Left lung (tissue), 10 donors: ENCODE measurements around the gene RCVRN. TPM values are rescaled to one million over a fixed set of nuclear protein-coding genes. Genes with fewer than 3 reads are reported as not detected.
A peak's percentile ranks its signal among the peaks of the same experiment; 100 is the strongest.

Source experiments
- ATAC-seq: fragments of 200-7000 bp; cut with Tn5 transposase; one replicate; pipeline ENCODE4 v1.9.1; 2020; ENCODE audit warnings: moderate library complexity
- DNase-seq, 4 donors: peaks; one replicate each; pipeline ENCODE4 v3.0.0-alpha.2; 2013 to 2020
- H3K27ac ChIP-seq, 2 donors: fragments of 200-600 bp; sonication (generic) in 1 of 2; one replicate each; pipeline versions ENCODE4 v1.5.0 to v1.8.0; 2020 to 2021
- H3K27me3 ChIP-seq, 2 donors: fragments of 200-600 bp; sonication (generic) in 1 of 2; one replicate each; pipeline versions ENCODE4 v1.5.0 to v1.8.0; 2020 to 2021
- H3K36me3 ChIP-seq, 2 donors: fragments of 200-600 bp; sonication (generic) in 1 of 2; one replicate each; pipeline versions ENCODE4 v1.5.0 to v1.8.0; 2020 to 2021
- H3K4me1 ChIP-seq, 2 donors: fragments of 200-600 bp; one replicate each; pipeline ENCODE4 v1.8.0; 2021
- H3K4me3 ChIP-seq, 2 donors: fragments of 200-600 bp; sonication (generic) in 1 of 2; one replicate each; pipeline versions ENCODE4 v1.5.0 to v1.8.0; 2020 to 2021; ENCODE audit warnings: mild to moderate bottlenecking in 1 of 2
- H3K9me3 ChIP-seq, 2 donors: fragments of 200-600 bp; sonication (generic) in 1 of 2; one replicate each; pipeline versions ENCODE4 v1.5.0 to v1.8.0; 2020 to 2021
- intact Hi-C, 2 donors: fragments of 100-400 bp; cut with DNase I; formaldehyde crosslinking; loops; one replicate each; pipeline versions ENCODE4 v1.11.2 to v1.14.2; 2022
- polyA plus RNA-seq, 6 donors: library from polyadenylated mRNA; unstranded; fragments of 120-200 nt; gene quantifications; one replicate each; pipeline ENCODE4 v1.2.1, GENCODE V29; 2013; ENCODE audit not compliant: insufficient read length in 6 of 6
- total RNA-seq, 2 donors: library from RNA; stranded (reverse); fragmentation: NEBNext Ultra II Directional; extraction: Animal tissue kit (Norgen Biotek cat#: 25700); gene quantifications; one replicate each; pipeline ENCODE4 v1.2.1, GENCODE V29; 2021
- TF ChIP-seq, protein P1 (sequence below), 2 donors: fragments of 200-600 bp; sonication (generic) in 1 of 2; IDR thresholded peaks; one replicate each; pipeline versions ENCODE4 v1.5.0 to v1.8.0; 2021; ENCODE audit warnings: antibody characterized with exemption in 2 of 2
- donor health status: DM: no; HTN: yes; CAD: no.
- donor health status: DM: no; HTN: no; CAD: no.

RCVRN gene
- total and polyA plus RNA-seq, 8 donors: 0.17 to 0.67 (median 0.41) TPM

DNA sequence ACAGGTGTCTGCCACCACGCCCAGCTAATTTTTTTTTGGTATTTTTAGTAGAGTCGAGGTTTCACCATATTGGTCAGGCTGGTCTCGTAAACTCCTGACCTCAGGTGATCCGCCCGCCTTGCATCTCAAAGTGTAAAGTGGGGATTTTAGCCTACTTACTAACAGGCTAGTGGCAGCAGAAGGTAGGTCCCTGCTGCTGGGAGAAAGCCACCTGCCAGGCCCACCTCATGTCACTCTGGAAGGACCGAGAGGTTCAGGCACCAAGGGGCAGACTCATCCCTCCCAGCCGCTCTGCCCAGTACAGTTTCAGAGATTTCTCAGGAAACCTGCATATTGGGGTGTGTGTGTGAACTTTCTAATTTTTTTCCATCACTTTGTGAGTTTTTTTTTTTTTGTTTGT lies 2.1 kb upstream of the RCVRN start:
- ATAC-seq: no peak
- intact Hi-C loops: no loop called here
- Histone ChIP-seq H3K36me3 (no peaks in the 10 kb centered on the region), H3K27ac (no peak overlapping the region), H3K9me3 (no peaks in the 10 kb centered on the region), H3K4me1 (no peaks in the 10 kb centered on the region), H3K27me3 (peaks cover 0 to 33% of the 10 kb centered on the region in 2 donors), H3K4me3 (no peak overlapping the region)
- TF ChIP-seq, protein P1, sequence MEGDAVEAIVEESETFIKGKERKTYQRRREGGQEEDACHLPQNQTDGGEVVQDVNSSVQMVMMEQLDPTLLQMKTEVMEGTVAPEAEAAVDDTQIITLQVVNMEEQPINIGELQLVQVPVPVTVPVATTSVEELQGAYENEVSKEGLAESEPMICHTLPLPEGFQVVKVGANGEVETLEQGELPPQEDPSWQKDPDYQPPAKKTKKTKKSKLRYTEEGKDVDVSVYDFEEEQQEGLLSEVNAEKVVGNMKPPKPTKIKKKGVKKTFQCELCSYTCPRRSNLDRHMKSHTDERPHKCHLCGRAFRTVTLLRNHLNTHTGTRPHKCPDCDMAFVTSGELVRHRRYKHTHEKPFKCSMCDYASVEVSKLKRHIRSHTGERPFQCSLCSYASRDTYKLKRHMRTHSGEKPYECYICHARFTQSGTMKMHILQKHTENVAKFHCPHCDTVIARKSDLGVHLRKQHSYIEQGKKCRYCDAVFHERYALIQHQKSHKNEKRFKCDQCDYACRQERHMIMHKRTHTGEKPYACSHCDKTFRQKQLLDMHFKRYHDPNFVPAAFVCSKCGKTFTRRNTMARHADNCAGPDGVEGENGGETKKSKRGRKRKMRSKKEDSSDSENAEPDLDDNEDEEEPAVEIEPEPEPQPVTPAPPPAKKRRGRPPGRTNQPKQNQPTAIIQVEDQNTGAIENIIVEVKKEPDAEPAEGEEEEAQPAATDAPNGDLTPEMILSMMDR (IDR thresholded peaks at IDR 0.05): no peak
- no peak for DNase-seq

- Histone ChIP-seq H3K36me3 (no peaks in the 10 kb centered on the region), H3K4me1 (no peaks in the 10 kb centered on the region), H3K27me3 (peaks cover 0 to 33% of the 10 kb centered on the region in 2 donors), H3K4me3 (no peak overlapping the region), H3K27ac (no peak overlapping the region), H3K9me3 (no peaks in the 10 kb centered on the region)
- no peak for DNase-seq
- TF ChIP-seq, protein P1 (IDR thresholded peaks at IDR 0.05): no peak
- intact Hi-C loops: no loop called here
- no peak for ATAC-seq
Observed at GRCh38 chr17:9906616-9907015, 1.5 kb upstream of the RCVRN start.

DNA sequence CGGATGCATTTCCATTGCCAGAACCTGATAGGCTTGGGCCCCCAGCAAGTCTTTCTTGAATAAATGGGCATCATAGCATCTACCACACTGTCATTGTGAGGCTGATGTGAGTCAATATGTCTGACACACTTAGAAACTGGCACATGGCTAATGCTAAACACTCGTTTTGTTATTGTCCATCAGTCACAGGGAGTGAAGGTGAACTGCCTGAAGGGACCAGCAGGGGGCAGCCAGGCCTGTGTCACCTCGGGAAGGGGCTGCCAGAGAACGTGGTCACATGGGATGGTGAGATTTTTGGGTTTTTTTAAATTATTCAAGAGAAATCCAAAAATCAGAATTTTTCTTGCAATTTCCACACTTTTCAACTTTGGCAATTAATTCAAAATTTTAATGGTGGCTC lies 831 bp upstream of the RCVRN start:
- ATAC-seq (peak; percentile 57), DNase-seq (no peak)
- TF ChIP-seq, protein P1 (IDR thresholded peaks at IDR 0.05): peak; percentile 26 to 59
- Histone ChIP-seq H3K4me3 (no peak overlapping the region), H3K27me3 (peaks cover 0 to 33% of the 10 kb centered on the region in 2 donors), H3K4me1 (no peaks in the 10 kb centered on the region), H3K36me3 (no peaks in the 10 kb centered on the region), H3K27ac (no peak overlapping the region), H3K9me3 (no peaks in the 10 kb centered on the region)
- intact Hi-C loops: no loop called here

DNA sequence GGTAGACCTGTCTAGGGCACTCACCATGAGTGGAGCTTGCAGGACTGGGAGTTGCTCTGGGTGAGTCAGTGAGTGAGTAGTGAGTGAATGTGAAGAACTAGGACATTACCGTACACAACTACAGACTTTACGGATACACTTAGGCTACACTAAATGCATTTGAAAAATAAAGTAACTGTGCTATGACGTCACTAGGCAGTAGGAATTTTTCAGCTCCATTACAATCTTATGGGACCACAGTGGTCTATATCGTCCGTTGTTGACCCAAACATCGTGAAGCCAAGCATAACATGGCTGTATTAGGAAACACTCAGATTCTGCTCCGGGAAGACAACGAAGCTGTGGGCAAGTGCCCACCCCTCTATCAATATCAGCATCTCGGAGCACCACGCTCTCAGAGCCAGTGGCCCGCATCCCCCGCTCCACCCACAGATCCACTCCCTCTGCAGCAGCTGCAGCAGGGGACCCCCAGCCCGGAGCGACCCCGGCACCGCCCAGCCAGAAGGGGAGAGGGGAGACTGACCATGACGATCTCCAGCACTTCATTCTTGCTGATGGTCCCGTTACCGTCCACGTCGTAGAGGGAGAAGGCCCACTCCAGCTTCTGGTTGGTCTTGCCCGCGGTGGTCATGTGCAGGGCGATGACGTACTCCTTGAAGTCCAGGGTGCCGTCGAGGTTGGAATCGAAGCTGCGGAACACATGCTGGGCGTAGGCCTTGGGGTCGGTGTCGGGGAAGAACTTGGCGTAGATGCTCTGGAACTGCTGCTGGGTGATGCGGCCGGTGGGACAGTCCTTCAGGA lies 594 bp downstream of the RCVRN start:
- no peaks in the 10 kb centered on the region for H3K36me3 ChIP-seq
- no peaks in the 10 kb centered on the region for H3K9me3 ChIP-seq
- ATAC-seq (no peak), DNase-seq (no peak)
- no peak overlapping the region for H3K4me3 ChIP-seq
- intact Hi-C loops: no loop called here
- no peak overlapping the region for H3K27ac ChIP-seq
- peaks cover 0 to 4% of the 10 kb centered on the region in 2 donors for H3K4me1 ChIP-seq
- H3K27me3 ChIP-seq: peaks cover 0 to 29% of the 10 kb centered on the region in 2 donors
- TF ChIP-seq, protein P1 (IDR thresholded peaks at IDR 0.05): no peak

DNA sequence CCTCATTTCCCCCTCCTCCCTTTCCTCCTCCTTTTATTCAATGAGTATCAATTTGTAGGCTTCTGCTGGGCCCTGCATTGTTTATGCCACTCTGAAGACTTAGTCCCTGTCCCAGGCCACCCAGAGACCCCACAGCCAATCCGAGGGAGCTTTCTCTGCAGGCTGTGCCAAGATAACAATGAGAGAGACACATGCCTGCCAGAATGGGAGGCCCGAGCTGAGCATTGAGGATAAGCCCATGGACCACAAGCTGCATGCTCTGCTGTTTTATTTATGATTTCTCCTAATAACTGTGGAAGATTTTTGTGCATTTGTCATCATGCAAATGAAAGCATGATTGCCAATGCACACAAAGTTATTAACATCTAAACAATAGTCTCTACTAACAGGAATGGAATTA lies 3.0 kb downstream of the RCVRN start:
- H3K9me3 ChIP-seq: no peaks in the 10 kb centered on the region
- intact Hi-C loops: no loop called here
- DNase-seq: peak in 2 of 4 donors; percentile 32 to 59
- no peak for ATAC-seq
- peaks cover 0 to 25% of the 10 kb centered on the region in 2 donors for H3K27me3 ChIP-seq
- TF ChIP-seq, protein P1 (IDR thresholded peaks at IDR 0.05): no peak
- peaks cover 0 to 4% of the 10 kb centered on the region in 2 donors for H3K4me1 ChIP-seq
- no peaks in the 10 kb centered on the region for H3K36me3 ChIP-seq
- no peak overlapping the region for H3K27ac ChIP-seq
- H3K4me3 ChIP-seq: no peak overlapping the region
